HG02885 (cell line): ENCODE data around the gene TMEM138.

Source experiments
- ATAC-seq: cut with Tn5 transposase; IDR thresholded peaks from one replicate; pipeline ENCODE4 v1.9.1; 2021; ENCODE audit warnings: mild to moderate bottlenecking; ENCODE audit not compliant: unreplicated experiment, poor library complexity

TMEM138 gene

DNA sequence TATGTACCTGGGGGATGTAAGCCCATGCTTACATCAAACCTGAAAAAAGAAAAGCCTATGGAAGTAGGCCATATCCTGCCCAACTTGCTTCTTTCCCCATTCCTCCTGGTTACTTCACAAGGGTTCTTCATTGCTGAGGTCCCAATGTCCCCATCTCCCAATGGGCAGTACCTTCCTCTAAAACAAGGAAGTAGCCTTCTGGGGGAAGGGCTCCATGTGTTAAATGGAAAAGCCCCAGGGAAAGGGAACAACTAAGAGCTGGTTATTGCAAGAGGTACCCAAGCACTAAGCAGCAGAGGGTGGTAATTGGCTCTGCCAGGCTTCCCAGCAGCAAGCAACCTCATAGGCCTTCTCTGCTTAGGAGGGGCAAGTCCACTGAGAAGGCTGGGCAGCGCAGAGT is 41.5 kb downstream of the TMEM138 start:
- ATAC-seq, result no peak

GRCh38 chr11:61404103-61404502 is 41.9 kb downstream of the TMEM138 start:
- ATAC-seq, result no peak

- no peak for ATAC-seq
Measured at GRCh38 chr11:61404641-61405040, 42.5 kb downstream of the TMEM138 start.

DNA sequence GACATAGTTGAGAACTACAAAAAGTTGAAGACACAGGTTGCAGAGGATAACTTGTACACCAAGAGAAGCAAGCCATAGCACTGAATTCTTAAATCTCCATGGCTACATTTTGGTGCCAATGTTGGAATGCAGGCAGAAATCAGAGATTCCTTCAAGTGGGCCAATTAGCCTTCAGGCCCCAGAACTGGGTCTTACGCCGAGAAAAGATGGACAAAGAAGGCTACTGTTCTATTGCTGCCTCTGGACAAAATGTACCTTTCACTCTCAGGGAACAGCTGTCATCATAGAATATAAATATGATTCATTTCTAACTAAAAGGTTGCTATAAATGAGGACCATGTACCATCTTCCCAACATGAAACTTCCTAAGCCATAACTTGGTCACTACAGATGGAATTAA is 43.9 kb downstream of the TMEM138 start:
- no peak for ATAC-seq

GRCh38 chr11:61406991-61407728 is 45.0 kb downstream of the TMEM138 start:
- no peak for ATAC-seq

- ATAC-seq, result no peak
Measured at GRCh38 chr11:61411589-61411988, 49.4 kb downstream of the TMEM138 start.

GRCh38 chr11:61413496-61413895 is 51.3 kb downstream of the TMEM138 start:
- ATAC-seq, result no peak

DNA sequence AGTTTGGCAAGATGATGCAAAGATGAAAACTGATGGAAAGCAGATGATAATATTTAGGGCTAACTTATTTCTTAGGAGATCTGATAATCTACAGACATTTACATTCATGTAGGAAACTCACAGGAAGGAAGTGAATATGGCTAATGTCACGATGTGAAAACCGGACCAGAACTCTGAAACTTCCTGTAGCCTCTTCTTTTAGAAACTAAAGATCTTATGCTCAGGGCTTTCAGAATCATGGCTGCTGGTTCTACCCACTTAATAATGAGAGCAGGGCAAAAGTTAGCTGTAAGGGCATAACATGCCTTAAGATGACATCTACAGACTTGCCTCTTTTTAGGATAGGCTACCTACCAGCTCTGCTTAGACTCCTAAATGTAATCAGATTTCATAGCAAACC is 52.4 kb downstream of the TMEM138 start:
- no peak for ATAC-seq

- no peak for ATAC-seq
Measured at GRCh38 chr11:61415381-61415780, 53.2 kb downstream of the TMEM138 start.

DNA sequence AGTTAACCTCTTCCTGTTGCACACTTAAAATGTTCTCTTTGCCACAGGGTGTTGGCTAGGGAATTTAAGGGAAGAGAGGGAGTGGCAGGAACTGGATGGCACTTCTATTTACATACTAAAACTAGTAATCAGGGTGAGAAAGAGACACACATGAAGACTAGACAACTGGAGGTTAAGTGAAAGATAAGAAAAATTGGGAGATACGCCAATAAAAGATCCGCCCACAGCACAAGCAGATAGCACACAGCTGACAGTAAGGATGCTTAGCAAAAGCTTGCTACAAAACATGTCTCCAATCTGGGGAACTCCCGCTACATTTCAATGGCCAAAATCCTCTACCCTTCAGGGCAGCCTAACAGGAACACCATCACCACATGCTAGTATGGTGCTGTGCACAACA is 54.8 kb downstream of the TMEM138 start:
- no peak for ATAC-seq

- no peak for ATAC-seq
Measured at GRCh38 chr11:61417670-61418069, 55.5 kb downstream of the TMEM138 start.

GRCh38 chr11:61418136-61418535 is 56.0 kb downstream of the TMEM138 start:
- no peak for ATAC-seq
